Suprapubic skin (tissue), 4 donors: ENCODE data around the gene IRAK1.

Experiments
- EP300 ChIP-seq: sonication (generic); formaldehyde crosslinking; IDR thresholded peaks from one replicate; pipeline ENCODE4 v1.6.1; 2017; ENCODE audit warnings: antibody characterized with exemption
- POLR2A ChIP-seq, 2 donors: fragments of 450-650 bp; IDR thresholded peaks; one replicate each; pipeline ENCODE4 v1.6.1; 2017; ENCODE audit warnings: antibody characterized with exemption in 2 of 2, mild to moderate bottlenecking in 2 of 2, moderate library complexity in 2 of 2
- POLR2AphosphoS5 ChIP-seq, 3 donors: sonication (generic); formaldehyde crosslinking; IDR thresholded peaks; one replicate each; pipeline ENCODE4 v1.6.1; 2017; ENCODE audit warnings: antibody characterized with exemption in 3 of 3
- TF ChIP-seq, protein P1 (sequence below), 2 donors: fragments of 200-600 bp in 1 of 2; fragments of 450-650 bp in 1 of 2; sonication (generic) in 1 of 2; IDR thresholded peaks; one replicate each; pipeline ENCODE4 v1.5.1; 2016 to 2019; ENCODE audit warnings: antibody characterized with exemption in 2 of 2, mild to moderate bottlenecking in 1 of 2, moderate library complexity in 1 of 2

- TF ChIP-seq POLR2A (IDR thresholded peaks at IDR 0.05) (no peak), POLR2AphosphoS5 (IDR thresholded peaks at IDR 0.05) (no peak), EP300 (no peak)
- TF ChIP-seq, protein P1, sequence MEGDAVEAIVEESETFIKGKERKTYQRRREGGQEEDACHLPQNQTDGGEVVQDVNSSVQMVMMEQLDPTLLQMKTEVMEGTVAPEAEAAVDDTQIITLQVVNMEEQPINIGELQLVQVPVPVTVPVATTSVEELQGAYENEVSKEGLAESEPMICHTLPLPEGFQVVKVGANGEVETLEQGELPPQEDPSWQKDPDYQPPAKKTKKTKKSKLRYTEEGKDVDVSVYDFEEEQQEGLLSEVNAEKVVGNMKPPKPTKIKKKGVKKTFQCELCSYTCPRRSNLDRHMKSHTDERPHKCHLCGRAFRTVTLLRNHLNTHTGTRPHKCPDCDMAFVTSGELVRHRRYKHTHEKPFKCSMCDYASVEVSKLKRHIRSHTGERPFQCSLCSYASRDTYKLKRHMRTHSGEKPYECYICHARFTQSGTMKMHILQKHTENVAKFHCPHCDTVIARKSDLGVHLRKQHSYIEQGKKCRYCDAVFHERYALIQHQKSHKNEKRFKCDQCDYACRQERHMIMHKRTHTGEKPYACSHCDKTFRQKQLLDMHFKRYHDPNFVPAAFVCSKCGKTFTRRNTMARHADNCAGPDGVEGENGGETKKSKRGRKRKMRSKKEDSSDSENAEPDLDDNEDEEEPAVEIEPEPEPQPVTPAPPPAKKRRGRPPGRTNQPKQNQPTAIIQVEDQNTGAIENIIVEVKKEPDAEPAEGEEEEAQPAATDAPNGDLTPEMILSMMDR (IDR thresholded peaks at IDR 0.05): no peak
Measured at GRCh38 chrX:153981771-153982533, 37.8 kb downstream of the IRAK1 start.
